HG03457 (cell line): ENCODE measurements around the gene SPTLC3.
"Not testable (repeated sequence)": the region's sequence is repeated elsewhere in the genome, so short reads cannot be mapped to it uniquely, and the experiment has no call there.

Source experiments
- ATAC-seq: cut with Tn5 transposase; IDR thresholded peaks from one replicate; pipeline ENCODE4 v1.9.1; 2021; ENCODE audit warnings: moderate number of reproducible peaks; ENCODE audit not compliant: unreplicated experiment

The SPTLC3 gene

GRCh38 chr20:13008761-13009681, at the start of gene SPTLC3:
SPTLC3 (plus strand) TSS chr20:13008972; CDS start chr20:13009268, 296 bp downstream.
- peak; percentile 12 for ATAC-seq

- no peak for ATAC-seq
Measured at GRCh38 chr20:12961725-12962124, 47.0 kb upstream of the SPTLC3 start.

- no peak for ATAC-seq
Measured at GRCh38 chr20:12962895-12963294, 45.9 kb upstream of the SPTLC3 start.

- ATAC-seq, result no peak
Measured at GRCh38 chr20:12963416-12963815, 45.4 kb upstream of the SPTLC3 start.

- no peak for ATAC-seq
Measured at GRCh38 chr20:12965212-12965869, 43.4 kb upstream of the SPTLC3 start.

GRCh38 chr20:12965870-12966251, 42.9 kb upstream of the SPTLC3 start:
- ATAC-seq, result no peak

GRCh38 chr20:12966468-12967085, 42.2 kb upstream of the SPTLC3 start:
- no peak for ATAC-seq

- no peak for ATAC-seq
Measured at GRCh38 chr20:12967932-12968331, 40.8 kb upstream of the SPTLC3 start.

- no peak for ATAC-seq
Measured at GRCh38 chr20:12968472-12968871, 40.3 kb upstream of the SPTLC3 start.

GRCh38 chr20:12969071-12969669, 39.6 kb upstream of the SPTLC3 start:
- no peak for ATAC-seq

GRCh38 chr20:12970372-12970821, 38.4 kb upstream of the SPTLC3 start:
- ATAC-seq, result no peak

GRCh38 chr20:12975833-12976608, 32.8 kb upstream of the SPTLC3 start:
- ATAC-seq, result no peak

GRCh38 chr20:12976720-12977309, 32.0 kb upstream of the SPTLC3 start:
- ATAC-seq, result no peak

- ATAC-seq, result no peak
Measured at GRCh38 chr20:12977328-12978125, 31.2 kb upstream of the SPTLC3 start.

- ATAC-seq, result no peak
Measured at GRCh38 chr20:12978126-12978394, 30.7 kb upstream of the SPTLC3 start.

- ATAC-seq, result no peak
Measured at GRCh38 chr20:12978613-12979495, 29.9 kb upstream of the SPTLC3 start.

- ATAC-seq, result not testable (repeated sequence)
Measured at GRCh38 chr20:12979713-12980112, 29.1 kb upstream of the SPTLC3 start.

GRCh38 chr20:12982098-12982497, 26.7 kb upstream of the SPTLC3 start:
- ATAC-seq, result no peak
